Breast epithelium (tissue), 3 donors: Measurements from ENCODE around the gene NRROS.

ENCODE experiments used
- CTCF ChIP-seq, 3 donors: fragments of 450-650 bp; IDR thresholded peaks; one replicate each; pipeline ENCODE4 v1.5.1; 2016 to 2017; ENCODE audit warnings: antibody characterized with exemption in 3 of 3, mild to moderate bottlenecking in 3 of 3, moderate library complexity in 3 of 3
- POLR2A ChIP-seq: fragments of 450-650 bp; IDR thresholded peaks from one replicate; pipeline ENCODE4 v1.6.1; 2016; ENCODE audit warnings: antibody characterized with exemption, mild to moderate bottlenecking, moderate library complexity
- POLR2AphosphoS5 ChIP-seq, 3 donors: sonication (generic); formaldehyde crosslinking; IDR thresholded peaks; one replicate each; pipeline ENCODE4 v1.6.1; 2017; ENCODE audit warnings: antibody characterized with exemption in 3 of 3

DNA sequence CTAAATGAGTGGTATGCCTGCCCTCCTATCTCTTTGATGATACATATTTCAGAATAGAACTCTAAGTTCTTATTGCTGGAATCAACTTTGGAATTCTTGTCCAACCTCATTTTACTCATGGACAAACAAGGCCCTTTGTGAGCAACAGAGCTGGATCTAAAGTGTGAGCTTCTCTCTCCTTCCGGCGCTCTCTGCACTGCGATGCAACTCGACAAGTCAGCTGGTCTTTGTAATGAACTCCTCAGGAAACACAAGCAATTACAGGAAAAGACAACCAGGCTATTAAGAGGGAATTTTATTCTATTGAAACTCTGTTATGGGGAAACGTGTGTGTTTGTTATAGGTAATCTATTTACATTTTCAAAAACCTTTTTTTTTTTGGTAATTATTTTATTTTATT lies 20.3 kb upstream of the NRROS start:
- TF ChIP-seq POLR2AphosphoS5 (IDR thresholded peaks at IDR 0.05), result no peak
- TF ChIP-seq CTCF (IDR thresholded peaks at IDR 0.05), result no peak
- no peak for TF ChIP-seq POLR2A
